Spleen (tissue), 7 donors: ENCODE measurements around the gene TBL3.

Source experiments
- CTCF ChIP-seq, 11 experiments: fragments of 200-600 bp in 7 of 11; fragments of 450-650 bp in 4 of 11; sonication (generic) in 4 of 11; IDR thresholded peaks in 8 of 11; conservative IDR thresholded peaks in 3 of 11; 1 replicate in 7 of 11; 2 replicates in 4 of 11; pipeline versions ENCODE4 v1.4.0 to v1.8.0; 2016 to 2021; ENCODE audit warnings: antibody characterized with exemption in 11 of 11, inconsistent platforms in 4 of 11, mild to moderate bottlenecking in 1 of 11
- POLR2A ChIP-seq, 3 donors: fragments of 450-650 bp; IDR thresholded peaks; one replicate each; pipeline ENCODE4 v1.5.1; 2017; ENCODE audit warnings: antibody characterized with exemption in 3 of 3, mild to moderate bottlenecking in 1 of 3
- POLR2AphosphoS5 ChIP-seq, 3 donors: sonication (generic); formaldehyde crosslinking; IDR thresholded peaks; one replicate each; pipeline ENCODE4 v1.5.1; 2017; ENCODE audit warnings: antibody characterized with exemption in 3 of 3
- donor health status: DM: no; HTN: no; CAD: no; lungs with moderate emphysema.
- donor health status: DM: no; HTN: no; CAD: no.
- donor health status: DM: no; HTN: no; CAD: no.

DNA sequence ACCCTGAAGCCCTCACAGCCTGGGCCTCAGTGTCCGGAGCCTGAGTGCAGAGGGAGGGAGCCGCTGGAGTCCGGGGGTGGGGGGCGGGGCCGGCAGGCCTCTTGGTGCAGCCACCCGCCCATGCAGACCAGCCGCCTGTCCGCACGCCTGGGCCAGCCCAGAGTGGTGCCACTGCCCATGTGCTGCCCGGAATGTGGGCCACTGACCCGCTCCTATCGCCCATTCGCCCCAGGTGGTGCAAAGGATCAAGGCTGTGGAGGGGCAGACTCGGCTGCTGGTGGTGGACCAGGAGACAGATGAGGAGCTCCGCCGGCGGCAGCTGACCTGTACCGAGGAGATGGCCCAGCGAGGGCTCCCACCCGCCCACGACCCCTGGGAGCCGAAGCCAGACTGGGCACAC, 57.5 kb downstream of the TBL3 start:
- TF ChIP-seq CTCF (IDR thresholded peaks at IDR 0.05 in 8 of 11, conservative IDR thresholded peaks at IDR 0.05 in 3 of 11) (no peak), POLR2A (IDR thresholded peaks at IDR 0.05) (no peak), POLR2AphosphoS5 (IDR thresholded peaks at IDR 0.05) (no peak)
